KOPT-K1 (cell line): ENCODE data around the gene KAT8.
"Not testable (repeated sequence)": the region's sequence is repeated elsewhere in the genome, so short reads cannot be mapped to it uniquely, and the experiment has no call there.

Experiments
- H3K27ac ChIP-seq: fragments of 200-600 bp; sonication (generic); 2 replicates; pipeline ENCODE4 v1.5.1; 2016; ENCODE audit warnings: antibody characterized with exemption, mild to moderate bottlenecking, low read depth, low read length; ENCODE audit not compliant: poor library complexity, severe bottlenecking
- H3K36me3 ChIP-seq: fragments of 200-600 bp; sonication (generic); 2 replicates; pipeline ENCODE4 v1.5.1; 2017; ENCODE audit warnings: antibody characterized with exemption, mild to moderate bottlenecking, low read length, moderate library complexity; ENCODE audit not compliant: insufficient read depth
- H3K9me3 ChIP-seq: fragments of 200-600 bp; sonication (generic); 2 replicates; pipeline ENCODE4 v1.5.1; 2017; ENCODE audit warnings: antibody characterized with exemption, low read length, mild to moderate bottlenecking; ENCODE audit not compliant: insufficient read depth, poor library complexity, severe bottlenecking

KAT8 gene

DNA sequence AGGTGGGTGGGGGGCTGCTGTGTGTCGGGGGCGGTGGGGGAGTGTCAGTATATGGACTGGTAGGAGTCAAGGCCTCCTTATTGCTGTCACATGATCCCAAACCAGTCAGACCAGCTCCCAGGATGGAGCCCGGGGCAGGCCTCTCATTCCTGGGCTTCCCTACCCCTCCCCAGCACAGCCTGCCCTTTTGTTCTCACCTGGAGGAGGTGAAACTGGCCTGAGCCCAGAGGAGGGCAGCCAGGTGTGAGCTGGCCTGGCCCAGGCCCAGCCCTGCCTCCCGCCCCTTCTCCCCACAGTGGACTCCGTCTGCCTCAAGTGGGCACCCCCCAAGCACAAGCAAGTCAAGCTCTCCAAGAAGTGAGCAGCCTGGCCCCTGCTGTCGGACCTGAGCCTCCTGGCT lies 13.4 kb downstream of the KAT8 start:
- peaks cover 48% of the 10 kb centered on the region for H3K36me3 ChIP-seq
- H3K9me3 ChIP-seq, result no peaks in the 10 kb centered on the region
- no peak overlapping the region for H3K27ac ChIP-seq

DNA sequence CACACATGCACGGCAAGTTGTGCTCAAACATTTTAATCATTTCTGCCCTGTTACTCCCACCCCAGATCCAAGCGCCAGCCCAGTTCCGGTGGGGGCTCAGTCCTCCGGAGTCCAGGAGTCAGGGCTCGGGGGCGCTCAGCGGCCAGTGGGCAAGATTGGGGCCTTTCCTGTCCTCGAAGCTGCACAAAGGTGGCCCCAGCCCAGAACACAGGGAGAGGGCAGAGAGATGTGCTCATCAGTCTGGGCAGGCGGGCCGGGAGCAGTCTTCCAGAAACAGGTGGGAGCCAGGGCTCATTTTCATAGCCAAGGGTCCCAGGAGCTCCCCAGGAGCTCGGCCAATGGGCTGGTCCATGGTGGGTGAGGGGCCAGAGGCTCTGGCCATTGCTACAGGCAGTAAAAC lies 14.0 kb downstream of the KAT8 start:
- no peak overlapping the region for H3K27ac ChIP-seq

DNA sequence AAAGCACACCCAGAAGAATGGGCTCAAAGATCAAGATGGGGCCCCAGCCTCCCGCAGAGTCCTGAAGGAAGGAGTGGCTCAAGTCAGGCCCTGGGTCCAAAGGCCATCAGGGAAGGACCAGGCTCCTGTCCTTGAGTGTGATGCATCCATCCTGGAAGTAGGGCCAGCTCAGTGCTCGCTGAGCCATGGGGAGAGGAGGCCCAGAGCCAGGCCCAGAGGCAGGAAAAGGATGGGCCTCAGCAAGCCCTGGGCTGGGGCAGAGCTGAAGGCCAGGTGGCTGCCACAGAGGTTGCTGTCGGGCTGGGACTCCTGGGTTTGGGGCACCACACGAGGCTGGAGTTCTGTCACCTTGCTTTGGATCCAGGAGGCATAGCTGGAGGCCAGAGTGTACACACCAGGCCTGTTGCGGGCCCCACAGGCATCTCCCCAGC lies 14.4 kb downstream of the KAT8 start:
- Histone ChIP-seq H3K36me3 (peaks cover 43% of the 10 kb centered on the region), H3K27ac (no peak overlapping the region), H3K9me3 (no peaks in the 10 kb centered on the region)

More for the DNA sequence above, 14.0 kb downstream of the KAT8 start:
- H3K36me3 ChIP-seq, result peaks cover 48% of the 10 kb centered on the region
- H3K9me3 ChIP-seq, result no peaks in the 10 kb centered on the region

DNA sequence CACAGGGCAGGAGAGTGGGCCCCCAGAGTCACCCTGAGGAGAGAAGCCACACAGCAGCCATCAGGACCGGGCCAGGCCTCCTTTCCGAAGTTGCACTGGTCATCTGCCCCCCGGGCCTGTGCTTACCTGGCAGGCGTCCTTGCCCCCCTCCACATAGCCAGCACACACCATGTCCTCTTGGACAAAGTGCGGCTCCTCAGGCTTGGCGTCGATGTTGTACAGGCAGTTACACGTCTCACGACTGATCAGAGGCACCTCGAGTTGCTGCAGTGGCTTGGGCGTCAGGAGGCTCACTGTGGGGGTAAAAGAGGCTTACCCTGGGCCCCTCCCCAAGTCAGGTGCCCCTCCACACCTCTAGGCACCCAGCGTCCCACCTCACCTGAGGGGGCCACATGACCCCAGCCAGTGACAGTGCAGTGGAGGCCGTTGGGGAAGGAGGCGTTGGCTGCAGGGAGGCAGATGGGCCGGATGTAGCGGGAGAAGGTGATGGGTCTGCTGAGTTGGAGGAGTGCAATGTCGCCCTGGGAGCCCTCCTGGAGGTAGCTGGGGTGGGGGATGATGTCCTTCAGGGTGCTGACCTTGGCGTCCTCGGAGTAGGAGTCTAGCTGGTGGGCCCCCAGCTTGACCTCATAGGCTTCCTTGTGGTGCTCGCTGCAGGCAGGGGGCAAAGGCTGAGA lies 15.0 kb downstream of the KAT8 start:
- H3K9me3 ChIP-seq, result no peaks in the 10 kb centered on the region
- peaks cover 37% of the 10 kb centered on the region for H3K36me3 ChIP-seq
- H3K27ac ChIP-seq, result no peak overlapping the region

DNA sequence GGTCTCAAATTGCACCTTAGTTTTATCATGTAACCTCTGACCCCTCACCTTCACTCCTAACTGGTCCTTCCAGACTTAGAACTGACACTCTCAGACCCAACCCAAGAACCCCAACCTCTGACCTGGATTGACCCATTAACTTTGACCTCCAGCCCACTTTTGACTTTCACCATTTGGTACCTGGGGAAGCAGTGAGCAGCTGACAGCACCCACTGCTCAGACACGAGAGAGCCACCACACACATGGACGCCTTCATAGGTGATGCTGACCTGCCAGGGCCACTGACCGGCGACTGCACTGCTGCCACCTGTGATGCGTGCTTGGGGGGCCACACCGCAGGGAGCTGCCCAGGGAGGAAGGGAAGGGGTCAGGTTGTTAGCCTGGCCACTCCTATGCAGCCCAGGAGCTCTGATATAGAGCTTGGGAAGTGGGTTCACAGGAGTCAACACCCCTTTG lies 15.6 kb downstream of the KAT8 start:
- no peak overlapping the region for H3K27ac ChIP-seq
- H3K36me3 ChIP-seq, result peaks cover 31% of the 10 kb centered on the region
- no peaks in the 10 kb centered on the region for H3K9me3 ChIP-seq

DNA sequence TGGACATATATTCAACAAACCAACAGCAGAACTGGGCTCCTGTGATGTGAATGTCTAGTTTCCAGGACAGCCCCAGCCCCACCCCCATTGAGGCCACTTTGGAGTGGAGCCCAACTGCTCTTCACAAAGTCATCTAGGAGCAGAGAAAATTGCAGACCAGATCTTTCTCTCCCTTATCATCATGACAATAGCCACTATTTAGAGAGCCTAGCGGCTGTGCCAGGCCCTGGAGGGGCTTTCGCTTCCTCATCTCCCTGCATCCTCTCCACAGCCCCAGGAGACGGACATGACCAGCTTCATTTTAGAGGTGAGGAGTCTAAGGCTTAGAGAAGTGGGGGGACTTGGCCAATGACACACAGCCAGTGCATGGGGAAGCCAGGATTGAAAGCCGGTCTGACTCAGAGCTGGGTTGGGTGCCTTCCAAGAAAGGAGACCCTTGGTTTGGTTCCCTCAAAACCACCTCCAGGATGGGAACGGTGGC lies 16.7 kb downstream of the KAT8 start:
- H3K9me3 ChIP-seq, result no peaks in the 10 kb centered on the region
- no peak overlapping the region for H3K27ac ChIP-seq
- H3K36me3 ChIP-seq, result peaks cover 30% of the 10 kb centered on the region

DNA sequence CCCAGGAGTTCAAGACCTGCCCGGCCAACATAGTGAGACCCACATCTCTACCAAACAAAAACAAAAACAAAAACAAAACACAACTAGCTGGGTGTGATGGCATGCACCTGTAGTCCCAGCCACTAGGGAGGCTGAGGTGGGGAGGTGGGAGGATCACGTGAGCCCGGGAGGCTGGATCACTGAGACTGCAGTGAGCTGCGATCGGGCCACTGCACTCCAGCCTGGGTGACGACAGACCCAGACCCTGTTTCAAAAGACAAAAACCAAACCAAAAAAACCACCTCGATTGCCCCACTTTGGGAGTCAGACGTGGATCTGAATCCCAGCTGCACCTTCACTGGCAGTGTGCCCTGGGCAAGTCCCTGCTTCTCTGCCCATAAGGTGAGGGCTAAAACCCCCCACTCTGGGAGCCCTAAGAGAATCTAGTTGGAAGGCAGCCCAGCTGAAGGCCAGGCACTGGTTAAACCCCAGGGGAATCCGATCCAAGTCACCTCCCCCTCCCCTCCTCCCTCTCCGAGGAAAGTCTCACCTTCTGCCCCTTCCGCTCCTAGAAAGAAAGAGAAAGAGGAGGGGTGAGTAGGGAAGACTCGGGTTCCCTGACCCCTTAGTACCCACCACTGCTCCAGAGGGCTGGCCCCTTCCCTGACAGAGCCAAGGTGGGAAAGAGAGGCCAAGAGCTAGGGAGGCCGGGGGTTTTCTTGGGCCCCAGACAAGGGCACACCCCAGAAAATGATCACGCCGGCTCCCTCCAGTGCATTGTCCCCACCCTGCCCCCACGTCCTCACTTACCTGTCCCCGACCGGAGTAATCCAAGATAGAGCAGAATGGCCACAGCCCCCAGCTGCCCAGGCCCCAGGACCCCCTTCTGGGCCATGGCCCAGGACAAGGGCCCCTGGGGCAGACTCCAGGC lies 17.4 kb downstream of the KAT8 start:
- Histone ChIP-seq H3K27ac (no peak overlapping the region), H3K9me3 (no peaks in the 10 kb centered on the region)

DNA sequence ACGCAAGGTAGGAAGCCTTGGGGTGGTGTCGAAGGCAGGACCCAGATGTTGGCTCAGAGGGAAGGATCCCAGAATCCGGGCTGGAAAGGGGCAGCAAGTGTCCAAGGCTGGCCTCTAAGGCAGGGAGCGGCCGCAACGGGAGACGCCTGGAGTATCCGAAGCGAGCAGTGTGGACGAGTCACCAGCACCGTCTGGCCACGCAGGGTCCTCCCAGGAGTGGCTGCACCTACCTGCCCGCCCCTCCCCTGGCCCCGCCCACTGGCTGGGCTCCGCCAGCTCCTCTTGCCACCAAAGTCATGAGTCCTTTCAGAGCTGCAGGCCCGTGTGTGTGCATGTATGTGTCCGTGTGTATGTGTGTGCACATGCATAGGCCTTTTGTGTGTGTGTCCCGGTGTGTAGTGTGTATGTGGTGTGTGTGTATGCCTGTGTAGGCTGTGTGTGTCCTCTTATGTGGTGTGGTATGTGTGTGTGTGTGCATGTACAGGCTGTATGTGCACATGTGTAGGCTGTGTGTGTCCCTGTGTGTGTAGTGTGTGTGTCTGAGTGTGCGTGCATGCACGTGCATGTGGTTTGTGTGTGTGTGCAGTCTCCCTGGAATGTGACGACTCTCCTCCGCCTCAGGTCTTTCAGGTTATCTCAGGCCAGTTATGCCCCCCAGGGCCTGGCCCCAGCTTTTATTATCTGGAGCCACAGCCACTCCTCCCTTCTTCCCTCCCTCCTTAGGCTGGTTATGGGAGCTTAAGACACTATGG lies 18.2 kb downstream of the KAT8 start, which contains the start of gene PRSS8:
Gene PRSS8 (minus strand): TSS at position 193 of the 752 bp plus-strand sequence. CDS start 229 bp downstream, outside the sequence.
- no peaks in the 10 kb centered on the region for H3K9me3 ChIP-seq
- peaks cover 14% of the 10 kb centered on the region for H3K36me3 ChIP-seq
- no peak within 1 kb of the TSS for H3K27ac ChIP-seq

More for the DNA sequence above, 17.4 kb downstream of the KAT8 start:
- H3K36me3 ChIP-seq, result peaks cover 22% of the 10 kb centered on the region

DNA sequence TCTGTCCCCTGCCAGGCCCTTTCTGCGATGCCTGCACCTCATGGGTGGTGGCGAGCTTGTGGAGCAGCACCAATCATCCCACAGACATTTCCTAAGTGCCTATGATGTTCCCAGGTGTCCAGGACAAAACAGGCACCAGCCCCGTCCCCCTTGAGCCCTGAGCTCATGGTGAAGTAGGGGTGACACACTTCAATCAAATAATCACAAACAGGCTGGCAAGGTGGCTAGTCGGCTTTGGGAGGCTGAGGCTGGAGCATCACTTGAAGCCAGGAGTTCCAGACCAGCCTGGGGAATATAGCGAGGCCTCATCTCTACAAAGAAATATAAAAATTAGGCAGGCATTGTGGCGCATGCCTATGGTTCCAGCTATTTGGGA lies 18.8 kb downstream of the KAT8 start:
- Histone ChIP-seq H3K9me3 (no peaks in the 10 kb centered on the region), H3K27ac (no peak overlapping the region)

DNA sequence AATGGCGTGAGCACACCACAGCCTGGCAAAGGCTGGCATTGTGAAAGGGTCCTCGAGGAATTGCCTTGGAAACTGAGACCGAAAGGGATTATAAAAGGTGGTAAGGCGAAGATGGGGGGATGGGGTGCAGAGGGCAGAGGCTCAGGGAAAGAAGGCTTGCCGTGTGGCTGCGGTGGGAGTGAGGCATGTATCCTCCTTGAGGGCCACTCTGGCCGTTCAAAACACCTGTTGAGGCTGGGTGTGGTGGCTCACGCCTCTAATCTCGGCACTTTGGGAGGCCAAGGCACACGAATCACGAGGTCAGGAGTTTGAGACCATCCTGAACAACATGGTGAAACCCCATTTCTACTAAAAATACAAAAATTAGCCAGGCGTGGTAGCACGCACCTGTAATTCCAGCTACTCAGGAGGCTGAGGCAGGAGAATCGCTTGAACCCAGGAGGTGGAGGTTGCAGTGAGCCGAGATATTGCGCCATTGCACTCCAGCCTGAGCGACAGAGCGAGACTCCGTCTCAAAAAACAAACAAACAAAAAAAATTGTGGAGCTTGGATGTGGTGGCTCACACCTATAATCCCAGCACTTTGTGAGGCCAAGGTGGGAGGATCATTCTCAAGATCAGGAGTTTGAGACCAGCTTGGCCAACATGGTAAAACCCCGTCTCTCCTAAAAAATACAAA lies 19.5 kb downstream of the KAT8 start:
- not testable (repeated sequence) for H3K36me3 ChIP-seq, H3K27ac ChIP-seq, H3K9me3 ChIP-seq

More for the DNA sequence above, 18.8 kb downstream of the KAT8 start:
- peaks cover 8% of the 10 kb centered on the region for H3K36me3 ChIP-seq

DNA sequence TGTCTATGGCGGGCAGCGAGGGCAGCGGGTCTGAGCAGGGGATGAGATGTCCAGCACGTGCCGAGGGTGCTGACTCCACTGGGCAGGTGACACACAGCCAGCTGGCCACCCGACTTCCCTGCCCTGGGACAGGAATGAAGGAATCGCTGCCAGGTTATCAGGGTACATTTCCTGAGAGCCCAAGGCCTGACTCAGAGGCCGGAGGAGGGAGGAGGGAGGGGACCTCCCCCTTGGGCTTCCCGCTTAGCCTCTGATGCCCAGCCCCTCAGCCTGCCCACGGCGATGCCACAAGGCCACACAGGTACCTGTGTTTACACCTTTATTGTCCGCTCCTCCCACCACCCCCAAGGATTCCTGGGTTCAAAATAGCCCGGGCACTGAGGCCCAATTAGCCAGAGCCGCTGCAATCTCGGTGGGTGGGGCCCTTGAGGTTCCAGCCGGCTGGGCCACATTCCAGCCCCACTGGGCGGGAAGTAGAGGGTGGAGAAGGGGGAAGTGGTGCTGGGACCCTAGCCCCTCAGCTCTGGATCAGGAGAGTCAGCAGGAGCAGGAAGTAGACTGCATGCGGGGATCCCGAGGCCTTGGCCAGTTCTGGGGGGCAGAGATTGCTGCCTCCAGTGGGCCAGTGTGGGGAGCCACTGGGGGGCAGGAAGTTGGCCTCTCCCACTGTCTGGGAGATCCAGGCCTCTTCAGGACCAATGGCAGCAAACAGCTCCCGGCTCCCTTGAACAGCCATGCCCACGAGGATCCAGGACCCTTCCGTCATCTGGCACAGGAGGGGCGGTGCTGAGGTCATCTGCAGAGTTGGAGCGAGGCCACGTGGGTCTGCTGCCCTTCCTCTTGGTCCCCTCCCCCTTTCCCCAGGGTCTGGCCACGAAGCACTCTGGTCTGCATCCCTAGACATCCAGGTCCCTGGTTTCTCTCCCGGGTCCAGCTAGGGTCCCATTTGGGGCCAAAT lies 21.4 kb downstream of the KAT8 start:
- H3K36me3 ChIP-seq, result no peaks in the 10 kb centered on the region
- H3K9me3 ChIP-seq, result no peaks in the 10 kb centered on the region
- no peak overlapping the region for H3K27ac ChIP-seq

DNA sequence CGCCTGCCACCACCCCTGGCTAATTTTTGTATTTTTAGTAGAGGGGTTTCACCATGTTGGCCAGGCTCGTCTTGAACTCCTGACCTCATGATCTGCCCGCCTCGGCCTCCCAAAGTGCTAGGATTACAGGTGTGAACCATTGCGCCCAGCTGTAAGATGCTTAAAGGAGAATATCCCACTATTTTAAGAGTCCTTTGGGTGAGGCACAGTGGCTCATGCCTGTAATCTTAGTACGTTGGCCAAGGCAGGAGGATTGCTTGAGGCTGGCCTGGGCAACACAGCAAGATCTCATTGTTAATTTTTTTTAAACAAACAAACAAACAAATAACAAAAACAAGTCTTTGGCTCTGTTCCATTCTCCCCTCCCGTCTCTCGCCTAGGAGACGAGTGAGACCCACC lies 23.6 kb downstream of the KAT8 start:
- H3K36me3 ChIP-seq, H3K9me3 ChIP-seq: not testable (repeated sequence)
- peak overlapping the region; percentile 63 for H3K27ac ChIP-seq

DNA sequence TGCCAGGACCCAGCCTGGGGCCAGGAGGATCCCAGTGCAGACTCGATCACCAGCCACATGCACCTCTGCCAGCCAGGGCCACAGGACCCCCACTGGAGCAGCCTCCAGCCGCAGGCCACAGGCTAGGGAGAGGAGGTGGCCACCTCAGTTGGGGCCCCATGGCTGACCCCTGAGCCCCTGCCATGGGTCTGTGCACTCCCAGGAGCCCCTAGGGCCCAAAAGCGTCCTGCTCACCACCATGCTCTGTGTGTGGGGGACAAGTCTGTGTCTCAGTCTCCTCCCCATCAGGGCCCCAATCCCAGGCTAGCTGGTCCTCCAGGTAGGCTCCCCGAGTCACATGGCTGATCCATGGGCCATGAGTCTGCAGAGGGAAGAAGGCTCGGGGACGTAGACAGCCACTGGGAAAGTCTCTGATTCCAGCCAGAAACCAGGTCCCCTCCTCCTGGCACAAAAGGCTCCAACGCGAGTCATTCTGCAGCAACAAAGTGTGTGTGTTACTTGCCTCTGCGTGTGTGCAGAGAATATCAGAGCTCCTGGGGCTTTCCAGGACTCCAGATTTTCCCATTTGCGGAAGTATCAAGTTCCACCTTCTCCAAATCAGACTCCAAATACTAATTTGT lies 24.1 kb downstream of the KAT8 start:
- no peaks in the 10 kb centered on the region for H3K9me3 ChIP-seq
- H3K36me3 ChIP-seq, result no peaks in the 10 kb centered on the region
- H3K27ac ChIP-seq, result peak overlapping the region; percentile 63
